Fibroblast of skin of abdomen (primary cell): ENCODE results near the gene CDC20B. TPM values are rescaled to one million over a fixed set of nuclear protein-coding genes. Genes with fewer than 3 reads are reported as not detected.

Experiments used
- DNase-seq: peaks from one replicate; pipeline ENCODE4 v3.0.0-alpha.2; 2013
- polyA plus RNA-seq, 2 experiments: library from polyadenylated mRNA; unstranded; fragments of 120-200 nt; gene quantifications; one replicate each; pipeline ENCODE4 v1.2.1, GENCODE V29; 2013; ENCODE audit not compliant: insufficient read length in 2 of 2

Gene CDC20B, protein sequence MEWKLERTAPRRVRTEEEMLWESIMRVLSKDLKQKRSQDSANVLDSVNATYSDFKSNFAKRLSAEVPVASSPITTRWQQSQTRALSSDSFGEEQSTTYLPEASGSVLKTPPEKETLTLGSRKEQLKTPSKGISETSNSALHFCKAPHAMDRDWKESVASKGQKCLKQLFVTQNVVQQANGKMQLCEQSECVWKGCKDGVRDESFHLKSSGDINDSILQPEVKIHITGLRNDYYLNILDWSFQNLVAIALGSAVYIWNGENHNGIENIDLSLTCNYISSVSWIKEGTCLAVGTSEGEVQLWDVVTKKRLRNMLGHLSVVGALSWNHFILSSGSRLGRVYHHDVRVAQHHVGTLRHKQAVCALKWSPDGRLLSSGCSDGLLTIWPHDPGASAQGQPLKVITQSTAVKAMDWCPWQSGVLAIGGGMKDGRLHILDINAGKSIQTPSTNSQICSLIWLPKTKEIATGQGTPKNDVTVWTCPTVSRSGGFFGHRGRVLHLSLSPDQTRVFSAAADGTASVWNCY
- polyA plus RNA-seq (2013, experiment 1 of 2; ENCODE audit: insufficient read length) = not detected
- not detected for polyA plus RNA-seq (2013, experiment 2 of 2; ENCODE audit: insufficient read length)

DNA sequence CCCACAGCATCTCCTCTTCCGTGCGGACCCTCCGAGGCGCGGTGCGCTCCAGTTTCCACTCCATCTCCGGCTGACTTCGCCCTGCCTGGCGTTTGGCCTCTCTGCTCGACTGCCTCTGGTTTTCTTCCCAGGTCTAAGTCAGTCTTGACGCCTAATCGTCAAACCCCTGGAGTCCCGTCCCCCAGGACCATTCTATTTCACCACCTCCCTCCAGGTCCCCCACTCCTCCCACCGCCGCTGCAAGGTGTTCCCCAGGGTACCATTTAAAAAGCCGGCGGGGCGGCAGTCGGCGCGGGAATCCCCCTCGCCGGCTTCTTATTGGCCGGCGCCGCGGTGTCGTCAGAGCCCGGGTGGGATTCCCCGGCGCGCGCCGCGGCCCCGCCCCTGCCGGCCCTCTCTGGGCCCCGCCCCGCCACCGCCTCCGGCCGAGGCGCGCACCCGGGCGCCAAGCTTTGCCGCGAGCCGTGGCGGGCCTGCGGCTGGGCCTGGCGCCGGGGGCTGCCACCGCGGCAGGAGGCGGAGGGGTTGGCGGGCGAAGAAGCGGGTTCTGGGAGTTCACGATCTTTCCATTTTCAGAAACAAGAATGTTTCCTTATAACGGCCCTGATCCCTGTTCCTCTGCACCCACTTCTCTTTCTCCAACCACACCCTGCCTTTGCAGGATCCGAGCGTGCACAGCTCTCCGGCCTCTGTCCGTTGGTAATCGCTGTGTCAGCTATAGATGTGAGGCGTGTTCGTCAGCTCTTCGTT lies at the start of gene CDC20B:
Gene CDC20B (minus strand): TSS at position 241 of the 750 bp plus-strand sequence. CDS start 177 bp downstream, at position 64.
- peak; percentile 74 for DNase-seq

DNA sequence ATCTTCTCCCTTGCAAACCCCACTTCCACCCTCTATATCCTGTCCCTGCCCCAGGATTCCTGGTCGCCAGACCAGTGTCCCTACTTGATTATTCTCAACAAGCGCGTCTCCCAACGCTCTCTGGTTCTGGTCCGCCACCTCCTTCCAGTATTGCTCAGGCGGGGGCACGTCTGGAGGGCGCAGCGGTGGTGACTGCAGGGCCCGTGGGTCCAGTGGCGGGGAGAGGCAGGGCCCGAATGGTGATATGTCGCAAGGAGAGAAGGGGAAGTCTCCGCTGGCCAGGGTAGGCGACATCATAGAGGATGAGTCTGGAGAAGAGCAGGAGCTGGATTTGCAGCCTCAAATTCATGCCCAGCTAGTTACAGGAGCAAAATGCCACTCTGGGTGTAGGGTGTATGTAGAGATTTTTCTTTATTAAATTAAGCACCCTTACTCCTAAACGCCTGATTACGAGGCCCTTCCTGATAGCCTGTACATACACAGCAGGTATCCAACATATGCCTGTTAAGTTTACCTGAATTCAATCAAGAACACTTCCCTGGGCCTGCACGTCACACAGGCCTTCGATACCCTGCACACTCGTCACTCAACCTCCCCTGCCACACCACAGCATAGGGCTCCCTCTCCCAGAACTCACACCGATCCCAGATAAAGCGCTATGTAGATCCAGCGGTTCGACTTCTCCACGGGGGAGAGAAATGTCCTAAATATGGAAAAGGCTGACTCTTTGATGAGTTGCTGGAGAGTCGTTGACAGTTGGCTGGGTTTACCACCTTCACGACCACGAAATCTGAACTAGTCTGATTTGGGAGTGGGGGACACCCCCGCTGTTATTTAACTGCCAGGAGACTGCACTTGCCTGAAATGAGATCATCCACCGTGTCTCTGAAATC lies 49.4 kb upstream of the CDC20B start:
- DNase-seq = no peak

DNA sequence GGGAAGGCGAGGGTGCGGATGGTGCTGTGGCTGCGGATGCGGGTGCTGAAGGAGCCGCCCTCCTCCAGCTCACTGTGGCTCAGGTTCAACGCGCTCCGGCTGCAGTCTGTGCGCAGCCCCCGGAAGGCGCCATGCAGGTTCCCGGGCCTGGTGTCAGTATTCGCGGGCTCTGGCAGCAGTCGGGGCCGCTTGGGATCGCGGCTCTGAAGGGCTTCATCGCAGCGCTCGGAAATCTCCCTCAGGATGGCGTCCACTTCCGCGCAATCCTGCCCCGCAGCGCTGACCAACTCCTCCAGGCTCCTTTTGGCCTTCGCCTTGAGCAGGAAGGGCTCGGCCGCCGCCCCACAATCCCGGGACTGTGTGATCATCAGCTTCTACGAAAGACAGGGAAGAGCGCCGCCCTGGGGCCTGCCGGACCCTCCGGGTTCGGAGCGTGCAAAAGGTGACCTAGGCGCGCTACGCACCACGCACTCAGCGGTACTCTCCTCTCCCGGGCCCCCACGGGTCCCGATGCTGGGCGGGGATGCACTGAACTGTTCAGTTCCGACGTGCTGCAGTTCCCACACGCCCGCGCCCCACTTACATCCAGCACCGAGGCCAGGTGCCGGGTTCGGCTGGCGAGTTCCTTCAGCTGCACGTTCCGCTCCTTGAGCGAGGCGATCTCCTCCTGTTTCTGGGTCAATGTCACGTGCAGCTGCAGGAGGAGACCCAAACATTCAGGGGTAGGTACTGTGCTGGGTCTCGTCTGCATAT lies 47.6 kb upstream of the CDC20B start:
- DNase-seq = no peak

DNA sequence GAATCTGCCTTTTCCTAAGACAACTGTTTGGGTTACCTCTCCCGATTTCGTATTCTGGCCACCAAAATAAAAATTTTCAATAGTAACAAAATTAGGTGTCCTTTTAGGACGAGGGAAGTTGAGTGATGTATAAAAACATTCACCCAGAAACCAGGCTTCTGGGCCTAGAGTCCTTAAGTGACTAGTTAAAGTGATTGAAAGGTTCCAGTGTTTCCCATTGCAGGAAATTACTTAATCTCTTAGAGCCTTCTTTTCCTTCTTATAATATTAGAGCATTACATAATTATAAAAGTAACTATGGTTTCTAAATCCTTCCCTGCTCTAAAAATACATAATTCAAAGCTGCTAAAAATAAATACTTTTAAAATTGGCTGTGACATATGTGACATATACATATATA lies 46.8 kb upstream of the CDC20B start:
- no peak for DNase-seq

DNA sequence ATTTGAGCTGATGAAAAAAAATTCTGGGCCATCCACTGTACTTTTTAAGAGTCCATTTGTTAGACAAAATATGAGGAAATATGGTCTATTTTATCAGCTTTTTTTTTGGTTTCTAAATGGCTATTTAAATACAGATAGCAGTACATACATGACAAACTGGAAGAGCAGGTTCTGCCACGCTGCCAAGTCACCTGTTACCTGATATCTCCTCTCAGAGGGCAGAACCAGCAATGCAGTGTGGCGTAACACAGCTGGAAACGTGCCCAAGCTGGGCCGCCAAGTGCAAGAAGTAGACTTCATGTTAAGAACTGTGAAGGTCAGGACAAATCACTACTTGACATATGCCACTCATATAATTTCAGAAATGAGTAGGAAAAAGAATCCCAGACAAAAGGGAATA lies 46.0 kb upstream of the CDC20B start:
- no peak for DNase-seq

DNA sequence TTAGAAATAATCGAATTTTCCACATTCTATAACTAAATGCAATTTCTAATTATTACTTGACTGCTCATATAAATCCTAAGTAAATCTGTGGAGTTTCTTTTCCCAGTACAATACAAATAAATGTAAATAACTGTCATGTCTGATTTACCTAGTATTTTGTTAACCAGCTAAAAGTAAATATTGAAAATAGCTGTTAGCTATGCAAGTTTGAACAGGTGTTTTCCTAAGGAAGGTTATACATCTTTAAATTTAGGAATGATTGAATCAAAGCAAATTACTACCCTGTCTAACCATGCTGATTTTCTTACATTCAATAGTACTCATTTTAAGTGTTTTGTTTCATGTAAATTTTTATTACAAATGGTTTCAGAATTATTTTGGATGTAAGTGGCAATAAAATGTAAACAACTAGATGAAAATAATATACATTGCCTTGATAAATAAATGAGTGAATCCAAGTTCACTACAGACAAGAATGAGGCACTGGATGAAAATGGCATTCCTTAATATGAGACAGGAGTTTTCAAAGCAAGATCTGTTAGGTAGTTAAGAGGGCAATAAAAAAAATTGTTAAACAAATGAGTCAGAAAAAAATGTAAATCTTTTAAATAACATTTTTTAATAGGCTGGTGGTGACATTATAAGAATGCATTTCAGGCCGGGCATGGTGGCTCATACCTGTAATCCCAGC lies 38.4 kb upstream of the CDC20B start:
- DNase-seq = no peak

DNA sequence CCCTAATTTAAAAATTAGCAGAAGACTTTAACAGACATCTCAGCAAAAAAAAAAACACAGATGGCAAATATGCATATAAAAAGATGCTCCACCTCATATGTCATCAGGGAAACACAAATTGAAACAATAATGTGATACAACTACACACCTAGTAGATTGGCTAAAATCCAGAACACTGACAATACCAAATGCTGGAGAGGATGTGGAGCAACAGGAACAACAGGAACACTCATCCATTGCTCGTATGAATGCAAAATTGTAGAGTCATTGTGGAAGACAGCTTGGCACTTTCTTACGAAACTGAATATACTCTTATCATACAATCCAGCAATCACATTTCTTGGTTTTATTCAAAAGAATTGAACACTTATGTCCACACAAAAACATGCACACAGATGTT lies 32.0 kb upstream of the CDC20B start:
- no peak for DNase-seq

DNA sequence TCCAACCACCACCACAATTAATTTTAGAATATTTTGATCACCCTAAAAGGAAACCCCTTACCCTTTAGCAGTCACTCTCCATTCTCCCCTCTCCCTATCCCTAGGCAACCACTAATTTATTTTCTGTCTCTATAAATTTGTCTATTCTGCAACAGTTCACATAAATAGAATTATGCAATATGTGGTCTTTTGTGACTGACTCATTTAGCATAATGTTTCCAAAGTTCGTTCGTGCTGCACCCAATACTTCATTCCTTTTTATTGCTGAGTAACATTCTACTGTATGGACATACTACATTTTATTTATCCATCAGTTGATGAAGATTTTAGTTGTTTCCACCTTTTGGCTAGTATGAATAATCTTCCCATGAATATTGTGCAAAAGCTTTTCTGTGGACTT lies 18.2 kb upstream of the CDC20B start:
- no peak for DNase-seq

DNA sequence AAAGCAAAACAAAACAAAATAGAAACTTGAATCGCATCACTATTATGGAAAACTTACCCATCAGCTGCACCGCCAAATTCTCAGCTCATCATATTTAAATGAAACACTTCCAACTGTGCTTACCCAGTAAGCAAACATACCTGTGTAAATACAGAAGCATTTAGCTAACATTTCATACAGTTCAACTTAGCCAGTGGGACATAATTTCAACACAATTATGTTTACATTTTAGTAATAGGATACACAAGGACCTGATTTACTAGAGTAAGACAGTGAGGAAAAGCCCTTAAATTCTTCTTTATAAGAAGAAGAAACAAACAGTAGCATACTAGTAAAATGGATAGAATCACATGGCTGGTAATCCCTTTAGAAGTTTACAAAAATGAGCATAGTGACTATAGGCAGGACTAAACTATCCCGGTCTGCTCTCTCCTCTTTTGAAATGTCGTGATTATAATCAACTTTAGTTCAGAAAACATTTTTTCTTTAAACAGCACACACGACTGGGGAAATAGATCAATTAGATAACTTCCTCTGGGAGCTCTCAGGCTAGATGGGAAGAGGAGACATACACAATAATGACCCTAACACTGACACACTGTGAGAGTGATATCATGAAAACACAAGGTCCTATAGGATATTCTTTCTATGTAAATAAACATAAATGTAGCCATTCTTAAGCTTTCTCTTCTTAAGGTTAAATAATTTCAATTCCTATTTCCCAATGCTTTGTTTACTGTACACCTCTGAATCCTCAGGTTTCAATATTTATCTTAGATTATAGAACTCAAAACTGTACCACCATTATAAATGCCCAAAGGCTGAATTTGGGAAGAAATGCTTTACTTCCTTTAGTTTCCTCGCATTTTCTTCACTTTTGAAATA lies 15.9 kb upstream of the CDC20B start:
- no peak for DNase-seq

DNA sequence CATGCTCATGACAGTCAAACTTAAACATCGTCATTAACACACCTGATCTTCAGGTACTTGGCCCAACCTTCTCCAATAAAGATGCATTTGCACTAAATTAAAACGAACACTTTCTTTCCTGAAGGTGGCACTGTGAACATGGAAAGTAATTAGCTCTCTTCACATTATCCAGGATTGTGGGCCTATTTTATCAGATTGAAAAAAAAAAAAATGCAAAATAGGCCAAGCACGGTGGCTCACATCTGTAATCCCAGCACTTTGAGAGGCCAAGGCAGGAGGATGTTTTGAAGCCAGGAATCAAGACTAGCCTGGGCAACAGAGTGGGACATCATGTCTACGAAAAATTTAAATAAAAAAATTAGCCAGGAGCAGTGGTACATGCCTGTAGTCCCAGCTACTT lies 14.4 kb upstream of the CDC20B start:
- DNase-seq = no peak

DNA sequence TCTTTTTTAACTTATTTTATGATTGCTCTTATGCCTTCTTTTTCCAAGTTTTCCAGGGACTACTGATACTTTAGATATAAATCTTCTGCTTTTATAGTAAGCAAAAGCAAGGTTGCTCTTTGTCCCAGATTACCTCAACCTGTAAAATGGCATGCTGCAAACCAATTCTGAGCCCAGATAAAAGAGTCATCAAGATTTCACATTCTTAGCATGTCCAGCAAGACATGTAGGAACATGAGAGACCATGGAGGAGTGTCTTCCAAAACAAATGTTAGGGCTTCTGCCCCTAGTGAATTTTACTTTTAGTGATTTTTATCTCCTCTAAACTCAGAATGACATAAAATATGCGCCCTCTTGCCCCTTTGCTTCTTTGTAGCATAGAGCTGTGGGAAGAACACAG lies 7.0 kb upstream of the CDC20B start:
- no peak for DNase-seq

DNA sequence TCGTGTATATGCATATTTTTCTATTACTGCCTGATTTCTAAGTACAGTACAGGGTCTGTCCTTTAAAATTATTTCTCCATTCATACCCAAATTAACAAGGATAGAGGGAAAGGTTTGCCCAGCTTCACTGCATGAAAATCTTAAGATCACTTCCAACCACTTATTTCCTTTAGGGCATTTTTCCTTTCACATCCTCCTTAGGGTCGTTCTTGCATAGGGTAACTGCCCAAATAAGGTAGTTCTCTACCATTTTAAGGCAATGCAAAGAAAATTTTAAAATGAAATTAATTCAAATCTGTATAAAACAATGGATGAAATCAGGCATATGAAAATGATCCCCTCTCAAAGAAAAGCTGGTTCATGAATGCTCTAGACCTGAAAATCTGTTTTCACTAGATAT lies 4.1 kb upstream of the CDC20B start:
- no peak for DNase-seq

DNA sequence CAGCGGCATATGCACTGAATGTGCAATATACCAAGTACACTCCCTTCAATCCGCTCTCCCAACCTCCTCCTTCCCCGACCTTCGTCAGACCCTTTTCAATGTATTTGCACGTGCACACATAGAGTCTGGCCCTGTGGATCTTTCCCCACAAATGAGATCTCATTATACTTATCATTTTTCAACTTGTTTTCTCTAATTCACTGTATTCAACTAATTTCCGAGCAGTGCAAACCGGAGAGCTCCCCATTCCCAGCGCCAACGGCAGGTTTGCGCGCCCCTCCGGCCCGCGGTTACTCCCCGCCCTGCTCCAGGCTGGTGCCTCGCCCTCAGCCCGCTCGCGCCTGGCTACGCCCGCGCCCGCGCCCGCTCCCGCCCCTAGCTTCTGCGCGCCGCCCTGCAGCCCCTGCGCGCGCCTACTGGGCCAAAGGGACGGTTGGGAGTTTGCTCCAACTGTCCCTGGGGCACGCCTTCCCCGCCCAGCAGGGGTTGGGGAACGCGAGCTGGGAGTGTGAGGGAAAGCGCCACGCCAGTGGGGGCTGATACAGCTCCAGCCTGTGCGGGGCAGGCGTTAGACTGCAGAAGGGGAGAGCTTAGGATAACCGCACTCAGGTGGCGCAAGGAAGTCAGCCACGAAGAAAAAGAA lies 3.3 kb upstream of the CDC20B start:
- DNase-seq = no peak

DNA sequence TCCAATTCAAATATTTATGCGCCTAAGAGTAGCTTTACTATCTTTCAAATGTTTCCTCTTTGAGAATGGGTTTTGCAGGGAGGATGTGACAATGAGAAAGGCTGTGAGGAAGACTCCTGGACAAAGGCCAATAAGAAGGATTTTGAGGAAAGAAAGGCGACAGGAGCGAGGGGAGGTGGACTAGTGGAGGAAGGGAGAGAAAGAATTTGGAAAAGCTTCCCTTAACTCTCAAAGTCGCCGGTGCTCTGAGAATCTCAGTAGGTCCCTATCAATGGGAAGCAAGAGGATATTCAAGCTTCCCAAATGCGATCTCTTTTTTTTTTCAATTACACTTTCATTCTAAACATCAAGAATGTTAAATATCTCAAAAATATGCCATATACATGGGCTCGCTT lies 2.8 kb upstream of the CDC20B start:
- DNase-seq = no peak

DNA sequence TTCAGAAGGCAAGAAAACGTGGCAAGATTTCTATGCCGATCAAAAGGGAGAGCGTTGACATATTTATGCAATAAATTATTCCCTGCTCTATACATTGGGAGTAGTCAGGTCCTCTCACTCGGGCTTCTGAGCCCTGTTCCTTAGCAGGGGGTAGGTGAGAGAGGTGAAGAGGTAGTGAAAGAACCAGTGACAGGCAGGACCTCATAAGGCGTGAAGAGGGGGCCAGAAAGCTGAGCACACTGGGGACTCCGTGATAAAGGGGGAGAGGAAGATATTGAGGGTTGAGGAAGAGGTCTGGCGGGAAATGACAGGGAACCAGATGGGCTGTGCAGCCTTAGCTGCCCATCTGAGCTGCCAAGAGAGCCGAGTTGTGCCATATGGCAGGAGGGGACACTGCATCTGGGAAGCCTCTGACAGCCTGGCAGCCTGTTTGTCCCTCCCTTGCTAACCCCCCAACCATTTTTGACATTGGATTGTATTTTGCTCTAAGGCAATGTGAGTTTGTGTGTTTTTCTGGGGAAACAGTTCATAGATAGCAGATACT lies 782 bp upstream of the CDC20B start:
- DNase-seq = no peak

DNA sequence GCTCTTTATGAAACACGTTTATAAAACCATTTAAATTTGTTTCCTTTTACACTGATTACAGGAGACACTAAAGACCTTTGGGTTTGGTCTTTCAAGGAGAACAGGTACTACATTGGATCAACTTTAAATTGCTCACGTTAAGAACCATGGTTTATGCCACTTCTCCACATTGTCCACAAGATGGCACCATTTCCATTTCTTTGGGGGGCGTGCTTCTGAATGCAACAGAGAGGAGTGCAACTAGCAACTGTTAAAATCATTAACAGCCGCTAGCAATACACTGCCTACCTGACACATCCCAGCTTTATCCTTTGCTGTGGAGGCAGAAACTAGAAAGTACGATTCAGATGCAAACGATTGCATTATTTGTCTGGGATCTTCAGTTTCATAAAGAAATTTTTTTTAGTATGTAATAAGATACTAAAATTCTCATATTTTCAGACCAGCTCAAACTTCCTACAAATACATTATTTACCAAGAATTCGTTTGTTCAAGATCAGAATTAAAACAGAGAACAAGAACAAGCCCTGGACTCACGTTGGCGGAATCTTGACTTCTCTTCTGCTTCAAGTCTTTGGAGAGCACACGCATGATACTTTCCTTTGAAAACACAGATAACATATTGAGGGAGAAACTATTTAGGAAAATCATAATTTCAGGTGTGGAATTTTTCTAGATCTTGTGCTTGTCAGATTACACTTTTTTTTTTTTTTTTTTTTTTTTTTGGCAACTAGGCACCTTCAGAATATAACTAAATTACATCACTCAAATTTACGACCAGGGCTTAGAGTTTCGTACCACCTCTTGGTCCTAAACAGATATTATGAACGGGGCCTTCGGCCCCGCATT lies 702 bp downstream of the CDC20B start:
- peak; percentile 76 for DNase-seq

DNA sequence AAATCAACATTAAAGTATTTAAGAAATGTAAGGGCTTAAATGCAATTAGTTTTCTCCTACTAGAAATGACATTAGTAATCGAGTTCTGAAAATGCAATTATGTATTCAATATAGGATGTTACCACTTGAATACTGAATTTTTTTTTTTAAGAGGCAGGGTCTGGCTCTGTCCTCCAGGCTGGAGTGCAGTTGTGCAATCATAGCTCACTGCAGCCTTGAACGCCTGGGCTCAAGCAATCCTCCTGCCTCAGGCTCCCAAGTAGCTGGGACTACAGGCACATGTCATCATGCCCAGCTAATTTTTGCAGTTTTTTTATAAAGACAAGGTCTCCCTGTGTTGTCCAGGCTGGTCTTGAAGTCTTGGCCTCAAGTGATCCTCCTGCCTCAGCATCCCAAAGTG lies 1.5 kb downstream of the CDC20B start:
- DNase-seq = no peak

DNA sequence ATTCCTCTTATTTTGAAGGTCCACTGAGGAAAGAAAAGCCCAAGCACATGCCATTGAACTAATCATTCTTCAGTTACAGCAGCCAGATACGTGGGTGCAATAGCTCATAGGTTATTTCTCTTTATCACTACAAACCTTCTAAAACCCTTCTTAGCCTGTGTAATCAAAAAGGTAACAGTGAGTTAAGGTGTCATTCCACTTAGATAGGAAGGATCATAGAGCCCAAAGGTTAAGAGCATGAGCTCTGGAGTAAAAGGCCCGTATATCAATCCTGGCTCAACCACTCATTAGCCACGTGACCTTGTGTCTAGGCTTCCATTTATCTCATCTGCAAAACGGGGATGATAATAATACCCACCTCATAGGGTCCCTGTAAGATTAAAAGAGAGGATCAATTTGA lies 10.3 kb downstream of the CDC20B start:
- DNase-seq = no peak
